ENCODE results near the gene WDR44. TPM values are rescaled to one million over a fixed set of nuclear protein-coding genes. Genes with fewer than 3 reads are reported as not detected.

The WDR44 gene
- total RNA-seq, 1 experiment from 2014 or later: 16.2 TPM

DNA sequence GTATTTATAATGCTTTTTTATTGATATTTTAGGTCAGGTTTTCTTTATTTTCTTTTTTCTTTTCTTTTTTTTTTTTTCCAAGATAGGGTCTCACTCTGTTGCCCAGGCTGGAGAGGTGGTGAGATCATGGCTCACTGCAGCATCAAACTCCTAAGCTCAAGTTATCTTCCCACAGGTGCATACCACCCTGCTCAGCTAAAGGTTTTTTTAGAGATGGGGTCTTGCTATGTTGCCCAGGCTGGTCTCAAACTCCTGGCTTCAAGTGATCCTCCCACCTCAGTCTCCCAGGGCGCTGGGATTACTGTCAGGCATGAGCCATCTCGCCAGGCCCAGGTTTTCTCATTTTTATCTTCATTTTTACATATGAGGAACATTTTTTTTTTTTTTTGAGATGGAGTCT is 3.3 kb downstream of the WDR44 start:
- intact Hi-C loops (cut with micrococcal nuclease): loop anchor here (5.0 kb wide), 1 partner anchor 357 kb away; no protein-coding TSS in a partner anchor

GRCh38 chrX:118350221-118350620 is 4.3 kb downstream of the WDR44 start:
- Histone ChIP-seq H3K36me3 (ENCODE audit: low read depth, low read length) (no peaks in the 10 kb centered on the region), H3K4me1 (ENCODE audit: insufficient read depth, low read length) (peaks cover 20% of the 10 kb centered on the region), H3K27me3 (ENCODE audit: low read length) (no peaks in the 10 kb centered on the region), H2AFZ (ENCODE audit: low read length) (no peak overlapping the region), H3K9me2 (replicated peaks; ENCODE audit: low read length) (no peaks in the 10 kb centered on the region), H3K79me2 (ENCODE audit: low read length) (peaks cover 88% of the 10 kb centered on the region), H3K9ac (ENCODE audit: low read length) (no peak overlapping the region), H3F3A (ENCODE audit: low read length, unreplicated experiment) (no peaks in the 10 kb centered on the region), H3K4me3 (ENCODE audit: low read length) (no peak overlapping the region), H3K27ac (ENCODE audit: low read length) (no peak overlapping the region), H3K4me2 (ENCODE audit: low read length) (peak overlapping the region; percentile 39), H4K20me1 (ENCODE audit: low read length) (peaks cover 28% of the 10 kb centered on the region), H3K9me3 (ENCODE audit: low read length) (no peaks in the 10 kb centered on the region)
- intact Hi-C loops (cut with micrococcal nuclease): no loop called here
- POLR2A ChIA-PET (ENCODE audit: unreplicated experiment): no interaction called here
- DNase-seq: no peak
- BruUV-seq (replicated peaks): no TSS peak
- TF ChIP-seq EZH2 (IDR thresholded peaks at IDR 0.05; ENCODE audit: low read length, unreplicated experiment) (no peak), CTCF (conservative IDR thresholded peaks at IDR 0.05; ENCODE audit: low read depth, low read length) (no peak), EZH2phosphoT487 (IDR thresholded peaks at IDR 0.05; ENCODE audit: borderline replicate concordance, low read length) (no peak)
- no peak for ATAC-seq
- CTCF ChIA-PET: interaction anchor here (0.7 kb wide), 1 partner anchor 13 kb away, joined by 5 read pairs; no protein-coding TSS in a partner anchor

More for the DNA sequence above, 3.3 kb downstream of the WDR44 start:
- no peaks in the 10 kb centered on the region for H3F3A ChIP-seq (ENCODE audit: low read length, unreplicated experiment)
- CTCF ChIA-PET: no interaction called here
- peak overlapping the region; percentile 92; the same call in 1 of the 2 replicates for H3K4me2 ChIP-seq (ENCODE audit: low read length)
- H3K4me1 ChIP-seq (ENCODE audit: insufficient read depth, low read length): peaks cover 25% of the 10 kb centered on the region
- no peak overlapping the region for H3K27ac ChIP-seq (ENCODE audit: low read length)
- no peaks in the 10 kb centered on the region for H3K9me3 ChIP-seq (ENCODE audit: low read length)
- no peak for TF ChIP-seq EZH2 (IDR thresholded peaks at IDR 0.05; ENCODE audit: low read length, unreplicated experiment)
- no peak for TF ChIP-seq CTCF (conservative IDR thresholded peaks at IDR 0.05; ENCODE audit: low read depth, low read length)
- TF ChIP-seq EZH2phosphoT487 (IDR thresholded peaks at IDR 0.05; ENCODE audit: borderline replicate concordance, low read length): no peak
- no peak overlapping the region for H2AFZ ChIP-seq (ENCODE audit: low read length)
- H3K9me2 ChIP-seq (replicated peaks; ENCODE audit: low read length): no peaks in the 10 kb centered on the region
- POLR2A ChIA-PET (ENCODE audit: unreplicated experiment): no interaction called here
- no peaks in the 10 kb centered on the region for H3K36me3 ChIP-seq (ENCODE audit: low read depth, low read length)
- H3K27me3 ChIP-seq (ENCODE audit: low read length): no peaks in the 10 kb centered on the region
- ATAC-seq: no peak
- no peak for DNase-seq
- H3K9ac ChIP-seq (ENCODE audit: low read length): no peak overlapping the region
- peaks cover 77% of the 10 kb centered on the region for H3K79me2 ChIP-seq (ENCODE audit: low read length)
- BruUV-seq (replicated peaks): no TSS peak
- peaks cover 28% of the 10 kb centered on the region for H4K20me1 ChIP-seq (ENCODE audit: low read length)
- no peak overlapping the region for H3K4me3 ChIP-seq (ENCODE audit: low read length)

- Histone ChIP-seq H4K20me1 (ENCODE audit: low read length) (peaks cover 28% of the 10 kb centered on the region), H3K27ac (ENCODE audit: low read length) (no peak overlapping the region), H3K36me3 (ENCODE audit: low read depth, low read length) (no peaks in the 10 kb centered on the region), H3K9me2 (replicated peaks; ENCODE audit: low read length) (no peaks in the 10 kb centered on the region), H3F3A (ENCODE audit: low read length, unreplicated experiment) (no peaks in the 10 kb centered on the region), H3K4me3 (ENCODE audit: low read length) (no peak overlapping the region), H3K27me3 (ENCODE audit: low read length) (no peaks in the 10 kb centered on the region), H3K9ac (ENCODE audit: low read length) (no peak overlapping the region), H3K4me1 (ENCODE audit: insufficient read depth, low read length) (peaks cover 25% of the 10 kb centered on the region), H2AFZ (ENCODE audit: low read length) (no peak overlapping the region), H3K79me2 (ENCODE audit: low read length) (peaks cover 92% of the 10 kb centered on the region), H3K4me2 (ENCODE audit: low read length) (no peak overlapping the region), H3K9me3 (ENCODE audit: low read length) (no peaks in the 10 kb centered on the region)
- DNase-seq (no peak), ATAC-seq (no peak)
- CTCF ChIA-PET: no interaction called here
- TF ChIP-seq EZH2 (IDR thresholded peaks at IDR 0.05; ENCODE audit: low read length, unreplicated experiment): no peak
- TF ChIP-seq EZH2phosphoT487 (IDR thresholded peaks at IDR 0.05; ENCODE audit: borderline replicate concordance, low read length): no peak
- no peak for TF ChIP-seq CTCF (conservative IDR thresholded peaks at IDR 0.05; ENCODE audit: low read depth, low read length)
- no TSS peak for BruUV-seq (replicated peaks)
- intact Hi-C loops (cut with micrococcal nuclease): no loop called here
- POLR2A ChIA-PET (ENCODE audit: unreplicated experiment): no interaction called here
Observed at GRCh38 chrX:118350706-118351105, 4.8 kb downstream of the WDR44 start.

All from PC-3 (cell line).